Keratinocyte (primary cell): Measurements from ENCODE around the gene TMEM59L. TPM values are rescaled to one million over a fixed set of nuclear protein-coding genes. Genes with fewer than 3 reads are reported as not detected.

Experiments
- DNase-seq: peaks from one replicate; pipeline ENCODE4 v3.0.0-alpha.2; 2011; ENCODE audit warnings: low read depth, missing footprints, low spot score
- FAIRE-seq: peaks from 2 replicates; lab custom pipeline; 2011; peaks lifted over from hg19 to GRCh38; lab: Jason Lieb, UNC
- H2AFZ ChIP-seq: 2 replicates; pipeline ENCODE4 v1.6.0; 2012; ENCODE audit warnings: low read length, control low read depth, inconsistent platforms; ENCODE audit not compliant: control insufficient read depth
- H3K27ac ChIP-seq: 2 replicates; pipeline ENCODE4 v1.5.1; 2011; ENCODE audit warnings: low read length; ENCODE audit not compliant: control insufficient read depth, insufficient read depth
- H3K27me3 ChIP-seq: 3 replicates; pipeline ENCODE4 v1.6.0; 2011; ENCODE audit warnings: low read length; ENCODE audit not compliant: control insufficient read depth, insufficient read depth; ENCODE audit errors: extremely low read depth
- H3K36me3 ChIP-seq, 2 experiments: 2 replicates in 1 of 2; 3 replicates in 1 of 2; pipeline ENCODE4 v1.5.1; 2011; ENCODE audit warnings: low read length in 2 of 2, mild to moderate bottlenecking in 1 of 2; ENCODE audit not compliant: control insufficient read depth in 2 of 2, insufficient read depth in 2 of 2; ENCODE audit errors: extremely low read depth in 1 of 2
- H3K4me1 ChIP-seq: 3 replicates; pipeline ENCODE4 v1.5.1; 2011; ENCODE audit warnings: low read length; ENCODE audit not compliant: control insufficient read depth, insufficient read depth; ENCODE audit errors: extremely low read depth
- H3K4me2 ChIP-seq: 3 replicates; pipeline ENCODE4 v1.6.0; 2011; ENCODE audit warnings: low read depth, low read length; ENCODE audit not compliant: control insufficient read depth, insufficient read depth; ENCODE audit errors: extremely low read depth
- H3K4me3 ChIP-seq, 3 experiments: fragments of 200-600 bp in 1 of 3; sonication (generic) in 1 of 3; 2 replicates in 2 of 3; 3 replicates in 1 of 3; pipeline ENCODE4 v1.5.1; 2011 to 2016; ENCODE audit warnings: low read length in 3 of 3, mild to moderate bottlenecking in 3 of 3, control low read depth in 2 of 3, inconsistent platforms in 1 of 3, low read depth in 1 of 3, mixed read lengths in 1 of 3, mixed run types in 1 of 3, moderate library complexity in 1 of 3; ENCODE audit not compliant: control insufficient read depth in 2 of 3, insufficient read depth in 2 of 3; ENCODE audit errors: extremely low read depth in 1 of 3
- H3K79me2 ChIP-seq: 2 replicates; pipeline ENCODE4 v1.6.0; 2012; ENCODE audit warnings: low read length; ENCODE audit not compliant: control insufficient read depth, insufficient read depth
- H3K9ac ChIP-seq: 3 replicates; pipeline ENCODE4 v1.6.0; 2011; ENCODE audit warnings: low read length; ENCODE audit not compliant: control insufficient read depth, insufficient read depth; ENCODE audit errors: extremely low read depth
- H3K9me1 ChIP-seq: 3 replicates; pipeline ENCODE4 v1.6.0; 2011; ENCODE audit warnings: low read length; ENCODE audit not compliant: control insufficient read depth, insufficient read depth; ENCODE audit errors: extremely low read depth
- H3K9me3 ChIP-seq: 2 replicates; pipeline ENCODE4 v1.5.1; 2012; ENCODE audit warnings: low read depth, low read length; ENCODE audit not compliant: control insufficient read depth
- H4K20me1 ChIP-seq: 3 replicates; pipeline ENCODE4 v1.6.0; 2011; ENCODE audit warnings: low read length; ENCODE audit not compliant: control insufficient read depth, insufficient read depth; ENCODE audit errors: extremely low read depth
- EZH2 ChIP-seq: IDR thresholded peaks from one replicate; pipeline ENCODE4 v1.6.1; 2012; ENCODE audit warnings: inconsistent platforms, mild to moderate bottlenecking, low read length, moderate library complexity
- dilution Hi-C: fragments of 300-500 bp; cut with MboI; formaldehyde crosslinking; loops from one replicate; pipeline ENCODE4 v1.7.0; 2020; ENCODE audit warnings: low sequenced_read_pairs; ENCODE audit not compliant: extremely low pct_ligation_motif_present
- polyA plus RNA-seq, 5 experiments: library from polyadenylated mRNA; depleted of rRNA in 3 of 5; stranded (reverse) in 3 of 5; stranded (forward) in 1 of 5; unstranded in 1 of 5; fragments of >200 nt; gene quantifications; 1 replicate in 1 of 5; 2 replicates in 3 of 5; 3 replicates in 1 of 5; pipeline versions ENCODE4 v1.2.1 to v1.2.3, GENCODE V29; 2011 to 2012; ENCODE audit warnings: missing spikeins in 2 of 5, low read depth in 1 of 5, low replicate concordance in 1 of 5
- TF ChIP-seq, protein P1 (sequence below), 3 experiments: IDR thresholded peaks in 1 of 3; conservative IDR thresholded peaks in 1 of 3; optimal IDR thresholded peaks in 1 of 3; 2 replicates in 2 of 3; 3 replicates in 1 of 3; pipeline versions ENCODE3 to v1.5.1; 2011; ENCODE audit warnings: low read length in 3 of 3, mild to moderate bottlenecking in 3 of 3, moderate library complexity in 2 of 3, control low read depth in 1 of 3, inconsistent platforms in 1 of 3; ENCODE audit not compliant: insufficient read depth in 2 of 3; ENCODE audit errors: extremely low read depth in 1 of 3

The TMEM59L gene
- polyA plus RNA-seq, 1 donor (not counting 4 experiments of a cell fraction or from before 2014, with no cell fraction given), result not detected

DNA sequence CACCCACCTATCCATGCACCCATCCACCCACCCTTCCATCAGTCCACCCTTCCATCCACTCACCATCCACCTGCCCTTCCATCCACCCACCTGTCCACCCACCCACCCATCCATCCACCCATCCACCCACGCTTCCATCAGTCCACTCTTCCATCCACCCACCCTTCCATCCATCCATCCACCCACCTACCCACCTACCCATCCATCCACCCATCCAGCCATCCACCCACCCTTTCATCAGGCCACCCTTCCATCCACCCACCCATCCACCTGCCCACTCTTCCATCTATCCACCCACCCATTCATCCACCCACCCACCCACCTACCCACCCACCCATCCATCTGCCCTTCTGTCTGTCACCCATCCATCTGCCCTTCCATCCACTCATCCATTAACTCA is 41.2 kb downstream of the TMEM59L start:
- Histone ChIP-seq H3K9me1 (no peaks in the 10 kb centered on the region), H3K27me3 (peaks cover 11% of the 10 kb centered on the region), H3K4me2 (no peak overlapping the region), H3K27ac (no peak overlapping the region), H4K20me1 (no peaks in the 10 kb centered on the region), H3K4me3 (no peak overlapping the region), H3K79me2 (no peaks in the 10 kb centered on the region), H2AFZ (no peak overlapping the region), H3K4me1 (peaks cover 3% of the 10 kb centered on the region), H3K9me3 (no peaks in the 10 kb centered on the region), H3K36me3 (no peaks in the 10 kb centered on the region), H3K9ac (no peak overlapping the region)
- DNase-seq (no peak), FAIRE-seq (no peak)
- TF ChIP-seq, protein P1, sequence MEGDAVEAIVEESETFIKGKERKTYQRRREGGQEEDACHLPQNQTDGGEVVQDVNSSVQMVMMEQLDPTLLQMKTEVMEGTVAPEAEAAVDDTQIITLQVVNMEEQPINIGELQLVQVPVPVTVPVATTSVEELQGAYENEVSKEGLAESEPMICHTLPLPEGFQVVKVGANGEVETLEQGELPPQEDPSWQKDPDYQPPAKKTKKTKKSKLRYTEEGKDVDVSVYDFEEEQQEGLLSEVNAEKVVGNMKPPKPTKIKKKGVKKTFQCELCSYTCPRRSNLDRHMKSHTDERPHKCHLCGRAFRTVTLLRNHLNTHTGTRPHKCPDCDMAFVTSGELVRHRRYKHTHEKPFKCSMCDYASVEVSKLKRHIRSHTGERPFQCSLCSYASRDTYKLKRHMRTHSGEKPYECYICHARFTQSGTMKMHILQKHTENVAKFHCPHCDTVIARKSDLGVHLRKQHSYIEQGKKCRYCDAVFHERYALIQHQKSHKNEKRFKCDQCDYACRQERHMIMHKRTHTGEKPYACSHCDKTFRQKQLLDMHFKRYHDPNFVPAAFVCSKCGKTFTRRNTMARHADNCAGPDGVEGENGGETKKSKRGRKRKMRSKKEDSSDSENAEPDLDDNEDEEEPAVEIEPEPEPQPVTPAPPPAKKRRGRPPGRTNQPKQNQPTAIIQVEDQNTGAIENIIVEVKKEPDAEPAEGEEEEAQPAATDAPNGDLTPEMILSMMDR (optimal IDR thresholded peaks at IDR 0.05 in 1 of 3, IDR thresholded peaks at IDR 0.05 in 1 of 3, conservative IDR thresholded peaks at IDR 0.05 in 1 of 3; ENCODE audit: extremely low read depth in 1 of 3, insufficient read depth in 2 of 3, low read length in 3 of 3), result no peak
- dilution Hi-C loops, result no loop called here

DNA sequence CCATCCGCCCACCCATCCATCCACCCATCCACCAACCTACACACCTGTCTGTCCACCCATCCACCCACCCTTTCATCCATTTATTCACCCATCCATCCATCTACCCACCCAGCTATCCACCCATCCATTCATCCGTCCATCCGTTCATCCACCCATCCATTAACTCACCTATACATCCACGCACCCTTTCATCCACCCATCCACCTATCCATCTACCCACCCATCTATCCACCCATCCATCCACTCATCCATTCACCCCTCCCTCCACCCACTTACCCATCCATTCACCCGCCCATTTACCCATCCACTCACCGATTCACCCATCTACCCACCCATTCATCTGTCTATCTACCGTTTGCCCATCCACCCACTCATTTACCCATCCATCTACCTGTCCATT is 41.8 kb downstream of the TMEM59L start:
- Histone ChIP-seq H4K20me1 (no peaks in the 10 kb centered on the region), H3K4me2 (no peak overlapping the region), H3K4me1 (peaks cover 3% of the 10 kb centered on the region), H3K9me3 (no peaks in the 10 kb centered on the region), H2AFZ (no peak overlapping the region), H3K27ac (no peak overlapping the region), H3K79me2 (no peaks in the 10 kb centered on the region), H3K9ac (no peak overlapping the region), H3K27me3 (peaks cover 11% of the 10 kb centered on the region), H3K4me3 (no peak overlapping the region), H3K9me1 (no peaks in the 10 kb centered on the region), H3K36me3 (no peaks in the 10 kb centered on the region)
- FAIRE-seq (no peak), DNase-seq (no peak)
- dilution Hi-C loops, result no loop called here
- TF ChIP-seq EZH2, result no peak
- TF ChIP-seq, protein P1 (optimal IDR thresholded peaks at IDR 0.05 in 1 of 3, IDR thresholded peaks at IDR 0.05 in 1 of 3, conservative IDR thresholded peaks at IDR 0.05 in 1 of 3; ENCODE audit: extremely low read depth in 1 of 3, insufficient read depth in 2 of 3, low read length in 3 of 3), result no peak
